NCI-H2227 (cell line): Measurements from ENCODE around the gene TP73.
"Not testable (repeated sequence)": the region's sequence is repeated elsewhere in the genome, so short reads cannot be mapped to it uniquely, and the experiment has no call there.

Experiments used
- DNase-seq: peaks from one replicate; lab custom pipeline; 2025; ENCODE audit not compliant: unreplicated experiment; lab: John Stamatoyannopoulos, UW

The TP73 gene

GRCh38 chr1:3740752-3741151, 88.4 kb downstream of the TP73 start:
- no peak for DNase-seq

- no peak for DNase-seq
Measured at GRCh38 chr1:3741566-3742438, 89.5 kb downstream of the TP73 start.

- DNase-seq: no peak
Measured at GRCh38 chr1:3742439-3743298, 90.4 kb downstream of the TP73 start.

GRCh38 chr1:3743421-3743820, 91.1 kb downstream of the TP73 start:
- no peak for DNase-seq

GRCh38 chr1:3743826-3744225, 91.5 kb downstream of the TP73 start:
- no peak for DNase-seq

GRCh38 chr1:3744646-3745045, 92.3 kb downstream of the TP73 start:
- no peak for DNase-seq

- DNase-seq: no peak
Measured at GRCh38 chr1:3745071-3745470, 92.8 kb downstream of the TP73 start.

GRCh38 chr1:3745590-3746381, 93.5 kb downstream of the TP73 start:
- DNase-seq: no peak

GRCh38 chr1:3746389-3746829, 94.1 kb downstream of the TP73 start:
- peak; percentile 48 for DNase-seq

- peak; percentile 89 for DNase-seq
Measured at GRCh38 chr1:3746830-3747521, 94.7 kb downstream of the TP73 start.

GRCh38 chr1:3747522-3747848, 95.2 kb downstream of the TP73 start:
- no peak for DNase-seq

GRCh38 chr1:3747903-3748302, 95.6 kb downstream of the TP73 start:
- DNase-seq: no peak

- DNase-seq: not testable (repeated sequence)
Measured at GRCh38 chr1:3748316-3748900, 96.1 kb downstream of the TP73 start.

GRCh38 chr1:3749512-3749911, 97.2 kb downstream of the TP73 start:
- DNase-seq: no peak

GRCh38 chr1:3750741-3751140, 98.4 kb downstream of the TP73 start:
- DNase-seq: no peak

- no peak for DNase-seq
Measured at GRCh38 chr1:3752400-3752945, 100.2 kb downstream of the TP73 start, which contains the start of gene CCDC27. Gene CCDC27 (plus strand): TSS chr1:3752450. CDS start chr1:3752482, 32 bp downstream.

GRCh38 chr1:3753656-3754454, 101.5 kb downstream of the TP73 start:
- no peak for DNase-seq

- no peak for DNase-seq
Measured at GRCh38 chr1:3756394-3756793, 104.1 kb downstream of the TP73 start.

- DNase-seq: no peak
Measured at GRCh38 chr1:3759164-3759563, 106.8 kb downstream of the TP73 start.
